ENCODE data around the gene KCNN3.

The KCNN3 gene

GRCh38 chr1:154809436-154810413, 60.4 kb downstream of the KCNN3 start:
- H3K36me3 Mint-ChIP-seq (ENCODE audit: low read depth): no peaks in the 10 kb centered on the region
- H3K27ac Mint-ChIP-seq: peak overlapping the region; percentile 70
- H3K4me3 Mint-ChIP-seq: no peak overlapping the region
- peaks cover 83% of the 10 kb centered on the region for H3K4me1 Mint-ChIP-seq
- no peak for TF ChIP-seq CTCF (IDR thresholded peaks at IDR 0.05)
- no peaks in the 10 kb centered on the region for H3K9me3 Mint-ChIP-seq
- no peak for DNase-seq
- no peaks in the 10 kb centered on the region for H3K27me3 Mint-ChIP-seq (ENCODE audit: low read depth, poor library complexity)

GRCh38 chr1:154808909-154809262, 61.2 kb downstream of the KCNN3 start:
- H3K4me1 Mint-ChIP-seq: peaks cover 83% of the 10 kb centered on the region

GRCh38 chr1:154808261-154808908, 61.7 kb downstream of the KCNN3 start:
- H3K36me3 Mint-ChIP-seq (ENCODE audit: low read depth): no peaks in the 10 kb centered on the region
- no peak overlapping the region for H3K27ac Mint-ChIP-seq
- no peak overlapping the region for H3K4me3 Mint-ChIP-seq
- peaks cover 83% of the 10 kb centered on the region for H3K4me1 Mint-ChIP-seq
- no peak for TF ChIP-seq CTCF (IDR thresholded peaks at IDR 0.05)
- H3K27me3 Mint-ChIP-seq (ENCODE audit: low read depth, poor library complexity): no peaks in the 10 kb centered on the region
- DNase-seq: no peak
- H3K9me3 Mint-ChIP-seq: no peaks in the 10 kb centered on the region

More at GRCh38 chr1:154808909-154809262, 61.2 kb downstream of the KCNN3 start:
- Mint-ChIP-seq H3K36me3 (ENCODE audit: low read depth) (no peaks in the 10 kb centered on the region), H3K27ac (peak overlapping the region; percentile 83), H3K9me3 (no peaks in the 10 kb centered on the region), H3K4me3 (peak overlapping the region; percentile 22), H3K27me3 (ENCODE audit: low read depth, poor library complexity) (no peaks in the 10 kb centered on the region)
- TF ChIP-seq CTCF (IDR thresholded peaks at IDR 0.05): no peak
- peak; percentile 57 for DNase-seq

- H3K27me3 Mint-ChIP-seq (ENCODE audit: low read depth, poor library complexity): peaks cover 5% of the 10 kb centered on the region
- H3K4me3 Mint-ChIP-seq: no peak overlapping the region
- no peak overlapping the region for H3K27ac Mint-ChIP-seq
- TF ChIP-seq CTCF (IDR thresholded peaks at IDR 0.05): no peak
- H3K4me1 Mint-ChIP-seq: peaks cover 83% of the 10 kb centered on the region
- H3K9me3 Mint-ChIP-seq: no peaks in the 10 kb centered on the region
- H3K36me3 Mint-ChIP-seq (ENCODE audit: low read depth): no peaks in the 10 kb centered on the region
- no peak for DNase-seq
These were observed 63.0 kb downstream of the KCNN3 start for GRCh38 chr1:154807048-154807591.

- Mint-ChIP-seq H3K27me3 (ENCODE audit: low read depth, poor library complexity) (peaks cover 6% of the 10 kb centered on the region), H3K9me3 (no peaks in the 10 kb centered on the region), H3K36me3 (ENCODE audit: low read depth) (no peaks in the 10 kb centered on the region), H3K27ac (no peak overlapping the region), H3K4me3 (no peak overlapping the region), H3K4me1 (peaks cover 91% of the 10 kb centered on the region)
- no peak for TF ChIP-seq CTCF (IDR thresholded peaks at IDR 0.05)
- no peak for DNase-seq
These were observed 63.7 kb downstream of the KCNN3 start for GRCh38 chr1:154806333-154806732.
